ENCODE data around the gene ZFYVE19.
A peak's percentile ranks its signal among the peaks of the same experiment; 100 is the strongest.

Gene ZFYVE19, protein sequence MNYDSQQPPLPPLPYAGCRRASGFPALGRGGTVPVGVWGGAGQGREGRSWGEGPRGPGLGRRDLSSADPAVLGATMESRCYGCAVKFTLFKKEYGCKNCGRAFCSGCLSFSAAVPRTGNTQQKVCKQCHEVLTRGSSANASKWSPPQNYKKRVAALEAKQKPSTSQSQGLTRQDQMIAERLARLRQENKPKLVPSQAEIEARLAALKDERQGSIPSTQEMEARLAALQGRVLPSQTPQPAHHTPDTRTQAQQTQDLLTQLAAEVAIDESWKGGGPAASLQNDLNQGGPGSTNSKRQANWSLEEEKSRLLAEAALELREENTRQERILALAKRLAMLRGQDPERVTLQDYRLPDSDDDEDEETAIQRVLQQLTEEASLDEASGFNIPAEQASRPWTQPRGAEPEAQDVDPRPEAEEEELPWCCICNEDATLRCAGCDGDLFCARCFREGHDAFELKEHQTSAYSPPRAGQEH

DNA sequence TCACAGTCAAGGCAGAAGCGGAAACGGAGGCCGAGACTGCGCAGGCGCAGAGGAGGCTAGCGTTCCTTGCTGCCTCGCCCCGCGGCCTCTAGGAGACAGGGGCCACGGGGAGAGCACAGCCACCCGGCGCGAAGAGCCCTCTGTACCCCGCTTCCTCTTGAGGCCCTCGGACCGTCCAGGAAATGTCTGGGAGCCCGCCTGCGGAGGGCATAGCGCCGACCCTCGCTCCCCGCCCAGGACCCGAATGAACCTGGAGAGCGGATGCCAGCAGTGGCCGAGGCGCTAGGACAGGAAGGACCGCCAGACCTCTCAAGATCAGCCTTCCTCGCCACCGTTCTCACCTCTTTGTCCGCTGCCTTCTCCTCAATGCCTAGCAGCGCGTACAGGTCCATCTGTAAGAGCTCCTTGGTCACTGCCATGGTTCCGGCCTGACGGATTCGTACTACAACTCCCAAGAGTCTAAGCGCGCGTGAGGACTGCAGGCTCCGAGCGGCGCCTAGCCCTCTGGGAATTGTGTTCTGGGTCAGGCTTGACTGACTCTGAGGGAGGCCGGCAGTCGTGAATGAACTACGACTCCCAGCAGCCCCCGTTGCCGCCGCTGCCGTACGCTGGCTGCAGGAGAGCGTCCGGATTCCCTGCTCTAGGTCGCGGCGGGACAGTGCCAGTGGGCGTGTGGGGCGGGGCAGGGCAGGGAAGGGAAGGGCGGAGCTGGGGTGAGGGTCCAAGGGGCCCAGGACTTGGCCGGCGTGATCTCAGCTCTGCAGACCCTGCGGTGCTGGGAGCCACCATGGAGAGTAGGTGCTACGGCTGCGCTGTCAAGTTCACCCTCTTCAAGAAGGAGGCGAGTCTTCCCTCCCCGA, at the start of gene ZFYVE19, which contains the start of gene DNAJC17:
TSS of gene ZFYVE19 (plus strand) at position 62 of the 860 bp plus-strand sequence. CDS start at position 563, 501 bp downstream.
TSS of gene DNAJC17 (minus strand) at position 446 of the 860 bp plus-strand sequence. CDS start at position 419, 27 bp downstream.
- peak; percentile 96 for DNase-seq (ENCODE audit: low spot score)

- DNase-seq (ENCODE audit: low spot score) = no peak
These were observed 46.9 kb upstream of the ZFYVE19 start for GRCh38 chr15:40759961-40760360.

GRCh38 chr15:40762919-40763800, 43.7 kb upstream of the ZFYVE19 start:
- peak; percentile 47 for DNase-seq (ENCODE audit: low spot score)

DNA sequence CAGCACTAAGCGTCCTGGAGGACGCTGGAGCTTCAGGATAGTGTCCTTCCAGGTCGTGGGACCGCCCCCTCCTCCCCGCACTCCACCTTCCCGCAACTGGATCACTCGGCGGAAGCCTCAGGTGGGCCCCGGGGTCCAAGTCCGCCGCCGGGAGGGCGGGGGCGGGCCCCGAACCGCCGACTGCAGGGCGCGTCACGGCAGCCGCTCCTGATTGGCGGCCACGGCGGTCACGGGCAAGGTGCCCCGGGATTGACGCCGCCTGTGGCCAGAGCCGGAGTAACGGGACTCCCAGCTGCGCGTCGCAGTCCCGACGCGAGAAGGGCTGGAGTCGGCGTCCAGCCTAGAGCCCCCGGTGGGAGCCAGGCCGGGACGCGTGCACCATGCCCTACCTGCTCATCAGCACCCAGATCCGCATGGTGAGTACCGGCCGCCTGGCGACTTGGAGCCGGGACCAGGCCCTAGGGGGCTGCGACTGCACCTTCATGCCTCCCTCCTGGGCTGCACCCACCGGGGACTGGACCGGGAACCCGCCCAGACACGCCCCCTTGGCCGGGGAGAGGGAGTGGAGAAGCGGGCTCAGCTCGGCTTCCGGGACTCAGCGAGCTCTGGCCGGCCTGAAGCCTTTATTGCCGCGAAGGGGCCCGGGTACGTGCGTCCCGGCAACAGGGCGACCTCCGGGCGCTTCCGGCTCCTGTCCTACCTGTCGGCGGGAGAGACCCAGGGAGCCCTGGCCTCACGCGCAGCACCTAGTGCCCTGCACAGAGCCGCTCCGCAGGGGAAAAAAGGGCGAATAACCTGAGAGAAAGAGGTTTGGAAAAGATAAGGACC, 42.9 kb upstream of the ZFYVE19 start, which contains the start of gene GCHFR:
TSS of gene GCHFR (plus strand) at position 268 of the 828 bp plus-strand sequence. CDS start at position 381, 113 bp downstream.
- DNase-seq (ENCODE audit: low spot score) = peak; percentile 89

GRCh38 chr15:40764629-40765103, 42.2 kb upstream of the ZFYVE19 start:
- DNase-seq (ENCODE audit: low spot score) = no peak

GRCh38 chr15:40766194-40766815, 40.6 kb upstream of the ZFYVE19 start:
- DNase-seq (ENCODE audit: low spot score) = peak; percentile 28

DNA sequence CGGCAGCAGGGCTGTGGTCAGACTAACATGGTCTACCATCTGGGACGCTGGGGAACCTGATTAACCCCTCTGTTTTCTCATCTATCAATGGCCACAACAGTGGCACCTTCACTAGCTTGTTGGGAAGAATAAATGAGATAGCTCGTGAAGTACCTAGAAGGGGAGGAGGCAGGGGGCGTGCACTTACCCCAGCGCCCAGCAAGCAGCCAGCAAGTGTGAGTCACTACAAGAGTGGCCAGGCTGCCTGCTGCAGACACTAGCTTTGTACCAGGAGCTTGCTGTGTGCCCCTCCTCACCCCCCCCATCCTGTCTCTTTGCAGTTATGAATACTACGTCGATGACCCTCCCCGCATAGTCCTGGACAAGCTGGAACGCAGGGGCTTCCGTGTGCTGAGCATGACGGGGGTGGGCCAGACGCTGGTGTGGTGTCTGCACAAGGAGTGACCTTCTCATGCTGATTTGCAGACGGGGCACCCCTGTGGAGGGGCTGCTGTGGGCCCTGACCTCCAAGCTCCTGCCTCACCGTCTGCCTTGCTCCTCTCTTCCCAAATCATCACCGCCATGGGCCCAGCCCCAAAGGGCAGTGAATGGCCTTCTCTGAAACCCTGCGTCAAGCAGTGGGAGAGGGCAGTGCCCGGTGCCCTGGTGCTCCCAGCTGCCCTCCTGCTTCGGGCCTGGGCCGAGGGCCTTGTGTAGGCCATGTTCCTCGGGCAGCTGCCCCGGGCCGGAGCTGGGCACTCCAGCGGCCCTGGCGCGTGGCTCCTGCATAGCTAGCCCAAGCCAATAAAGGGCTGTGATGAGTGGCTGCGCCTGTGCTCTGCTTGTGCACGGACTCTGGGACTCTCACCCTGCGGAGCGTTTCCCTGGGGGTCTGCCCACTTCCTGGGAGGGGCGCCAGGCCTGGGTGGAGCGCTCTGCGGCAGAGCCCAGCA, 39.7 kb upstream of the ZFYVE19 start:
- no peak for DNase-seq (ENCODE audit: low spot score)

DNA sequence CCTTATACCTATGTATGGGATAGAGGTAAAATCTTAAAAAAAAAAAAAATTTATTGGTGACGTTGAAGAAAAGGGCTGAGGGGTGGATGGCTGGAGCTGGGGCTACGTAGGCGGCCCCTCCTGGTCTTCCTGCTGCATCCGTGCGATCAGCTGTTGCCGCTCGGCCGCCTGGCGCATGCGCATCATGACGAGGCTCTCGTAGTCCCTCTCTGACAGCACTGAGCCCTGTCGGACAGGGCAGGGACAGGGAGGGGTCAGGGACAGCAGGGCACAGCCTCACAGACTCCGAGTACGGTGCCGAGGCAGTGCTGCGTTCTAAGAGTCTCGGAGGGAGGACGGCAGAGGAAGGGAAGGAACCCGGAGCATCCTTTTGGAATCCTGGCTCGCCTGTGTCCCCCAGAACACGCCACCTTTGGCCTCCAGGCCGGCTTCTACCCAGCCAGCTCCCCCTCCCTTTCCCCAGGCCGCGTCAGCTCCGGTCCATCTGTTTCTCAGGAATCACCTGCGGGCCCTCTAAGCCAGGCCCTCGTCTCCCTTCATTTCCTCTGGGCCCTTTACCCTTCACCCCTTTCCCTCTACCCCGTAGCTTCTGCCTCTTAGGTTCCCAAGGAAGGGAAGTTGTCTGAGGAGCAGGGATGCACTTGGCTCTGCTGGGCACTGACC, 38.9 kb upstream of the ZFYVE19 start:
- DNase-seq (ENCODE audit: low spot score) = no peak

DNA sequence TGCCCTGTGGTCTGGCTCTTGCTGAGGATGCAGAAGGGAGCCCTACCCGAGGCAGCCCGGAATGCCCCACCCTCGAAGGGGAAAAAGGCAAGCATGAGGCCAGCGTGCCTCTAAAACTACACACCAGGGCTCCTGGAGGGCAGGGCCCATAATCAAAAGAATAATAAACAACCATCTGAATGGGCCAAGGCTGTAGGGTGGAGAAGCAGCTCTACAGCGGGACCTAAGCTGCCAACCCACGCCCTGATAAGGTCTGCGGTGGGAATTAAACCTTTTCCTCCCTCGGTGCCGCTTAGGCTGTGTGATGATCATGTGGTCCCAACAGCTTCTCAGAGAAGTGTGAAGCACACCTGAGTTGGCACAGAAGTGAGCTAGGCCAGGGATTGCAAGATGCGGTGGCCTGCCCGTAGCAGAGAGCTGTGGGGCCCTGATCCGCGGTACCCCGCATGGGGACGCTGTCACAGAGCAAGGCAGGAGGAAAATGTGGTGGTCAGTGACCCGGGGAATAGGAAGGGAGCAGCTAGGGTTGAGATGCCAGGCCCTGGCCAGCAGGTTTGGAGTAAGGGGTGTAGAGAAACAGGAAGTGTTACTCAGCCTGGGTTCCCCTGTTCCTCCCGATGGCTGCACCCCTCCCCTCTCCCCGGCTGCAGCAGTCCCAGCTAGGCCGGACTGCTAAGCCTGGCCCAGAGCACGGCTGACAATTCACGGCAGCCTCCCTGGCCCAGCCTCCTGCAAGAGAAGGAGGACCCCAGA, 38.2 kb upstream of the ZFYVE19 start:
- DNase-seq (ENCODE audit: low spot score) = no peak

DNA sequence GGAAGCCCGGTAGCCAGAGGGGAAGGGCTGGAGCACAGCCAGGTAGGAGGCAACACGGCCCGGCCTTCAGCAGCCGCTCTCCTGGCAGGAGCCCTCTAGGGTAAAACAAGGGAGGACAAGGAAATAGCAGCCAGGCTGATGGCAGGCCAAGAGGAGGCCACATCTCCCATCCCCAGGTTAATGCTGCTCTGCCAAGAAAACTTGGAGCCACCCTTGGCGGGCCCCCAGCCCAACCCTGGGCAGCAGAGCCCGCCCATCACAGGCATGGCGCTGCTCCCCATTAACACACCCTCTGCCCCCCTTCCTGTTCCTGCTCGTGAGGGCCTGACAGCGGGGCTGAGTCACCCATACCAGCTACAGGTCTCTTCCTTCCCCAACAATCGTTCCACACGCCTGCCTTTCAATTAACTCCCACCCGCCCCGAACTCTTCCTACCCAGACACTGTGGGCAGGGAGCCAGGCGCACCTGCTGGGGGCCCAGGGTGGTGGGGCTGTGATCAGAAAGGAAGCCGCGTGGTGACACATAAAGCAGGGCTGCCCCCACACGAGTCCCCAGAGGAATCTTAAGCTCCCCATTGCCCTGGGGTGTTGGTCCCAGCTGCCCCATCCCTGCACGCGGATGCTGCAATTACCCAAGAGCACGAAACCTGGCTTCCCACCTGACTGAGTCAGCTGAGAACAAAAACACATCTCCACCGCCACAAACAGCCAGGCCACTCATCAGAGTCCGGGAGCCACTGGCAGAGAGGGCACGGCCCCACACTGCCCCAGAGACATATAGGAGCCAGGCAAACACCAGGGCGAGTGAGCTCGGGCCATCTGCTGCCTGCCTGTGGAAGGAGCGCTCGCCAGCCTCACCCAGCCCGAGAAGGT, 37.4 kb upstream of the ZFYVE19 start, which contains the start of gene C15orf62:
TSS of gene C15orf62 (plus strand) at position 707 of the 873 bp plus-strand sequence. CDS start 516 bp downstream, outside the sequence.
- no peak for DNase-seq (ENCODE audit: low spot score)

DNA sequence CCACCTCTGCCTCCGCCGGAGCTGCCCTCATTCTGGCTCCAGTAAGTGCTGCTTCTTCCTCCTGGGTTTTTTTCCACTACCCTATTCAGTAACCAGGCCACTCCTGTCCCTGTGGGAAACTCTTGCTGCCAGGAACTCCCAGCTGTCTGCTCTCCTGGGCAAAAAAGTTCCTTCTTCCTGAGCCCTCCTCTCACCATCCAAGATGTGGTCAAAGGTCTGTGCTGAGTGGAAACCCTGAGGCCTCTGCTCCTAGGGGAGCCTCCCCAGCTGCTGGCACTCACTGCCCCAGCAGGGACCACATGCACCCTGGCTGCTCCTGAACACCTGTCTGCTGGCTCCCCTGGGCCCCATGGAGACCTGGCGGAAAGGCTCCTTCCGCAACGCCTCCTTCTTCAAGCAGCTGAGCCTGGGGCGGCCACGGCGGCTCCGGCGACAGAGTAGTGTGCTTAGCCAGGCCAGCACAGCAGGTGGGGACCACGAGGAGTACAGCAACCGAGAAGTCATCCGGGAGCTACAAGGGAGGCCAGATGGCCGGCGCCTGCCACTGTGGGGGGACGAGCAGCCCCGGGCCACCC, 36.7 kb upstream of the ZFYVE19 start:
- no peak for DNase-seq (ENCODE audit: low spot score)

DNA sequence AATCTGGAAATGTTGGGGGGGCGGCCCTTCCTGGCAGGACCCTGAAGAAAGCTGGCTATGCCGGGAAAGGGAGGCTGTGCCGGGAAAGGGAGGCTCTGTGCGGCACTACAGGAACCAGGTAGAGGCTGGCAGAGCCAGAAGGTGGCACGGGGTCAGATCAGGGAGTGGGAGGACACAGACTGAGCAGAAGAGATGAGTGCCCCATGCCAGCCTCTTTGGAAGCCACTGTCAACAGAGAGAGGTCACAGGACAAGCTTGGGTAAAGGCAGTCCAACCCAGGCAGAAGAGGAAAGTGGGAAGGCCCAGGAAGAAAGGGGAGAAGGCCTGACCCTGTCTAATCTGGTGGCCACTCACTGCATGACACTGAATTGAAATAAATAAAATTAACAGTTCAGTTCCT, 35.6 kb upstream of the ZFYVE19 start:
- no peak for DNase-seq (ENCODE audit: low spot score)

- DNase-seq (ENCODE audit: low spot score) = no peak
These were observed 34.9 kb upstream of the ZFYVE19 start for GRCh38 chr15:40772014-40772413.

DNA sequence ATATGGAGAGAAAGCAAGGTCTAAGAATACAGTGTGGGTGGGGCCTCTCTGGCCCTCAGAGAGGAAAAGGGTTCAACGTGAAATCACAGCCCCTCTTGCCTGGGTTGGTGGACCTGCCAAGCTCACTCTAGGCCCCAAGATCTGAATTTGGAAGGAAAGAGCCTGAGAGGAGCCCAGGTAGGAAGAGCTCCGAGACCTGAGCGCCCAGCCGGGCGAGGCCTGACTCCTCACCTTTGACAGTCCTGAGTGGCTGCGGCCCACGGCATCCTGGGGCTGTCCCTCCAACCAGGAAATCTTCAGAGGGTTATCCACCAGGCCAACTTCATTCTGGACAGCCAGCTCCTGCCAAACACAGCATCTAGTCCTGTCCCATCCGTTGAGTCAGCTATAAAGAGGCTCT, 33.4 kb upstream of the ZFYVE19 start:
- DNase-seq (ENCODE audit: low spot score) = no peak

- no peak for DNase-seq (ENCODE audit: low spot score)
These were observed 33.0 kb upstream of the ZFYVE19 start for GRCh38 chr15:40773902-40774301.

- no peak for DNase-seq (ENCODE audit: low spot score)
These were observed 31.9 kb upstream of the ZFYVE19 start for GRCh38 chr15:40775007-40775406.

Data from GM03348 (cell line).